Stomach smooth muscle (tissue), 2 donors: ENCODE results near the gene DOP1A.
A peak's percentile ranks its signal among the peaks of the same experiment; 100 is the strongest.

Experiments
- H3K27ac ChIP-seq: one replicate; pipeline ENCODE4 v1.7.0; 2013; ENCODE audit warnings: mild to moderate bottlenecking, low read length, inconsistent platforms
- H3K27me3 ChIP-seq, 2 donors: one replicate each; pipeline ENCODE4 v1.7.0; 2013; ENCODE audit warnings: low read length in 2 of 2; ENCODE audit not compliant: insufficient read depth in 2 of 2, control insufficient read depth in 1 of 2
- H3K36me3 ChIP-seq, 2 donors: one replicate each; pipeline ENCODE4 v1.7.0; 2013; ENCODE audit warnings: low read length in 2 of 2; ENCODE audit not compliant: control insufficient read depth in 2 of 2, insufficient read depth in 2 of 2
- H3K4me1 ChIP-seq: one replicate; pipeline ENCODE4 v1.7.0; 2013; ENCODE audit warnings: low read length; ENCODE audit not compliant: control insufficient read depth, insufficient read depth
- H3K4me3 ChIP-seq, 2 donors: one replicate each; pipeline ENCODE4 v1.7.0; 2013; ENCODE audit warnings: low read length in 2 of 2
- H3K9ac ChIP-seq, 2 donors: one replicate each; pipeline ENCODE4 v1.7.0; 2013; ENCODE audit warnings: low read length in 2 of 2, mild to moderate bottlenecking in 1 of 2
- H3K9me3 ChIP-seq, 2 donors: one replicate each; pipeline ENCODE4 v1.7.0; 2013; ENCODE audit warnings: low read length in 2 of 2; ENCODE audit not compliant: control insufficient read depth in 2 of 2
- donor health status: healthy.
- donor health status: Pancreatic carcinoma.

Gene DOP1A

DNA sequence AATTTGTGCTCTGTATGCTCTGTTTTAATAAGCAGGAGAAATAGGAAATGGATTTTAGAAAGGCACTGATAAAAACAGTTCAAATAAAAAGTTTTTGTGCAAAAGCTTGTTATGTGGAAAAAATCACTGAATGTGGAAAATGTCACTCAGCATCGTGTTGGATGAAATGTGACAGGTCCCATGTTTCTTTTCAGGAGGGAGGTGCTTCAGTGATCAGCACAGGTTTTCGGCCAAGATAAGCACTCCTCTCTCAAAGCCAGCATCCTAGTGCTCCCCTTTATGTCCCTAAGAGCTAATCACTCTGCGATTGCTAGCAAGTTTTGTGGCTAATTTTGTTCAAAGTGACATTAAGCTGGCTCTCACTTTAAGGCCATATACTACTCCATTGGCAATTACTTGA lies 13.8 kb upstream of the DOP1A start:
- Histone ChIP-seq H3K9me3 (no peaks in the 10 kb centered on the region), H3K27me3 (no peaks in the 10 kb centered on the region), H3K36me3 (peaks cover 7 to 8% of the 10 kb centered on the region in 2 donors), H3K9ac (no peak overlapping the region), H3K4me3 (no peak overlapping the region), H3K27ac (no peak overlapping the region), H3K4me1 (no peaks in the 10 kb centered on the region)

DNA sequence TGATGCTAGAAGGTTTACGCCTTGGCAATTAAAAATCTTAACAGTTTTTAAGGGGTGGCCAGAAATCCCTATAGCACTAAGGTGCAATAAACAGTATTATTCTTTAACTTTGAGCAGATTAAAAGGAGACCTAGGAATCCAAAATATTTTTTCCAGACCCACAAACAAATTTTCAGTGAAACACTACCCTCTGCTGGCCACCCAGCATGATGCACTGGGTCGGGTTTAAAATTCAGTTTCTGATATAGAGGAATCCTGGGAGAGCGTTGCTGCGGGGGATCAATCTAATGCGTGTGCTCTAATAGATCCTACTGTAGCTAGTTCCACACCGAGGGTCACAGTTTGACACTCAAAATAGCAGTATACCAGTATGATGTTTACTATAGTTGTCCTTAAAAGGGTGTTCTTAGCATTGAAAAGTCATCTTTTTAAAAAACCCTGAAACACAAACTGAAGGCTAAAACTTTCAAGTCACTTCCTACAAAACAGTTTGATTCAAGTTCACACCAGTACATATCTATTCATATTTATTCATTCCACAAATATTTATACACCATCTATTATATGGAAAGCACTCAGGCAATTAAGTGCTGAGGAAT lies 12.0 kb upstream of the DOP1A start:
- H3K27ac ChIP-seq = no peak overlapping the region
- H3K4me1 ChIP-seq = no peaks in the 10 kb centered on the region
- peak overlapping the region in 1 of 2 donors; percentile 41 for H3K9ac ChIP-seq
- H3K27me3 ChIP-seq = no peaks in the 10 kb centered on the region
- peaks cover 7 to 8% of the 10 kb centered on the region in 2 donors for H3K36me3 ChIP-seq
- H3K4me3 ChIP-seq = no peak overlapping the region
- no peaks in the 10 kb centered on the region for H3K9me3 ChIP-seq

DNA sequence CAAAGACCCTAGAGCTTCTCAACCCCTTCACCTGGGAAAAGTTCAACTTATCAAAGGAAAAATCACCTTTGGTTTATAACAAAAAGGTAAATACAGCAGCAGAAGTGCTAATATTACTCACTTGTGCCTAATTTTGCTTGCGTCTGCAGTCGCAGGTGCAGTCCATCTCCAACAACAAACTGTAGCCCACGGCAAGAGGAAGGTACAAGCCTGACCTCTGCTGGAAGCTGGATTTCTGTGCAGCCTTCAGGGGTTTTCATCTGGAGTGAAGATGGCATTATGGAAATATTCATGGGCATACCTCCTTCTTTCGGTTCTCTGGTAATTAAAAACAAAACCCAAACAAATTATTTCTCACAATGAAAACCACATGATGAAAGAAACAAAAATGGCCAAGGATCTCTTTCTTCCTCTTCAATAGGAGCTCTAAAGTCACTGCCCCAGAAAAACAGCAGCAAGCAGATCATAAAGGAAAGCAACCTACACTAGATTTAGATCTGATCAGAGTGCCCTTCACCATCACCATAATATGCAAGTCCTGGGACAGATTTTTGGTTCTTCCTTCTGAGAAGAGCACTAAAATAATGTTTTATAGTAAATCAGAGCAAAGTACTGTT lies 9.7 kb upstream of the DOP1A start:
- H3K9ac ChIP-seq = no peak overlapping the region
- no peak overlapping the region for H3K4me3 ChIP-seq
- H3K9me3 ChIP-seq = no peaks in the 10 kb centered on the region
- no peak overlapping the region for H3K27ac ChIP-seq
- peaks cover 0 to 4% of the 10 kb centered on the region in 2 donors for H3K36me3 ChIP-seq
- H3K4me1 ChIP-seq = no peaks in the 10 kb centered on the region
- no peaks in the 10 kb centered on the region for H3K27me3 ChIP-seq

DNA sequence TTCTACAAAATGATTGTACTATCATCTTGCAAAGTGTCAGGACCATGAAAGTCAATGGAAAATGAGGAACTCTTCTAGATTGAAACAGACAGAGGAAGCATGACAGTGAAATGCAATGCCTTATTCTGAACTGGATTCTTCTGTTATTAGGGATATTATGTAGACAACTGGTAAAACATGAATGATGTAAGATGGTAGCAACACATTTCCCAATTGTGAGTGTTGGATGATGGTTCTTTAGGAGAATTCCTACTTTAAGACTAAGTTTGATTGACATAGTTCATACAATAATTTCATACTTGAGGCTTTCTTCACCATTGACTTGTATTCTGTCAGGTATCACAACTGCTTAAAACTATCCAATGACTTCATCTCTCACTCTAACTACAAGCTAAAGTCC lies 6.3 kb upstream of the DOP1A start:
- H3K9ac ChIP-seq = no peak overlapping the region
- H3K4me1 ChIP-seq = no peaks in the 10 kb centered on the region
- H3K9me3 ChIP-seq = no peaks in the 10 kb centered on the region
- no peak overlapping the region for H3K4me3 ChIP-seq
- no peak overlapping the region for H3K27ac ChIP-seq
- no peaks in the 10 kb centered on the region for H3K36me3 ChIP-seq
- no peaks in the 10 kb centered on the region for H3K27me3 ChIP-seq

DNA sequence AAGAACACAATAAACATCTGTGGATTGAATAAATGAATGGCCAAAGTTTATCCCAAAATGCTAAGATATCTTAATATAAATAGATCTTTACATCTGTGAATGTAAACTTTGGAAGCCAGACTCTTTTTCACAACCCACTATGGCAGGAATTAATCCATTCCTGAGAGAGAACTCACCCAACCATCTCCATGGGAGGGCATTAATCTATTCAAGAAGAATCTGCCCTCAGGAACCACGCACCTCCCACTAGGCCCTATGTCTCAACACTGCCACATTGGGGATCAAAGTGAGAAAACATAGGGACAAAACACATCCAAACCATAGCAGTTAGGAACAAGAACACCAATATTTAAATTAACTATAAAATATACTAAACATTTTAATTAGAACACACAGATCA lies 5.2 kb upstream of the DOP1A start:
- no peaks in the 10 kb centered on the region for H3K36me3 ChIP-seq

DNA sequence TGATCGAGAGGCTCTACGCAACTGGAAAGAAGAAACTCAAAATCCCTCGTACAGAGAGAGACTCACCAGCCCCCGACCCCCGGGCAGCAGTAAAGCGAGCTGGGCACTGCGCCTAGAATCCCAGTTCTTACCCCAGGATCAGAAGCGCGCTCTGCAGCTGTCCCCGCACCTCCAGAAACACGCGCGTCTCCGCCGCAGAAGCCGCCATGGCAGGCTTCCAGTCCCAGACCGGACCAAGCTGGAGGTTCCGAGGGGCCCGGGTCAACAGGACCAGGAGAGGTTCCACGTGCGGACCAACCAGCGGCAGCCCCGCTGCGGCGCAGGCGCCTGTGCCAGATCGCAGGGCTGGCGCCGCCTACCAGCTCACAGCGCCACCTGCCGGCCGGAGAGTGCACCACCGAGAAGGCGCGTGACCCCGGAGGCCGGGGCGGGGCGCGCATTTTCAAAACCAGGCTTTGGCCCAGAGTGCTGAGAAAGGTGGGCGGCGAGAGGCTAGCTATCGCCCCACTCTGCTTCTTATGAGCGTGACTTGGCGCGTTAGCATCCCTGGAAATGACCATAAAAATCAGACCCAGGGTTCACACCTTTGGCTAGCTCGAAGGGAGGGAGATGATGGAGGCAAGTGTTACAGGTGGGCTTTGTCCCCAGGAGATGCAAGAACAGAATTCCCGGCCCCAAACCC lies 1.8 kb upstream of the DOP1A start, which contains the start of gene UBE3D:
Gene UBE3D (minus strand): TSS at position 331 of the 682 bp plus-strand sequence. CDS start 123 bp downstream, at position 208.
- Histone ChIP-seq H3K9me3 (no peaks in the 10 kb centered on the region), H3K4me3 (peak within 1 kb of the TSS; percentile 60 to 91), H3K4me1 (peaks cover 5% of the 10 kb centered on the region), H3K9ac (peak within 1 kb of the TSS; percentile 47 to 77), H3K27me3 (no peaks in the 10 kb centered on the region), H3K27ac (peak within 1 kb of the TSS; percentile 6), H3K36me3 (no peaks in the 10 kb centered on the region)

More for the DNA sequence above, 5.2 kb upstream of the DOP1A start:
- Histone ChIP-seq H3K27ac (no peak overlapping the region), H3K9ac (no peak overlapping the region), H3K9me3 (no peaks in the 10 kb centered on the region), H3K27me3 (no peaks in the 10 kb centered on the region), H3K4me1 (no peaks in the 10 kb centered on the region), H3K4me3 (no peak overlapping the region)

DNA sequence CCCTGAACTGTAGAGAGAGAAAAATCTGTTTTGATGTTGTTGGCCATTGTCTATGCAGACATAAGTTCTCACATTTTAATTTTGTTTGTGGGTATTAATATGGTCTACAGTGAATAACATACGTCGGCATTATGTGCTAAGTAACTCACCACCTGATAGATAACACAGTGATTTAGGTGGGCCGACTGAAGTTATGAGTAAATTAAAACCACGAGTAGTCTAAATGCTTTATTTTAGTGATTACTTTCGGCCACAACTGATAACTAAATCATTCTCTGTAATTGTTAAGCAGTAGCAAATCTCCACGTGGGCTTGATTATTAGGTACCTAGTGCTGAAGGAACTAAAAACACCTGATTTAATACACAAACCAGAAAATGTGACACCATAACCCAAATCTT lies 1.1 kb downstream of the DOP1A start:
- H3K27ac ChIP-seq = no peak overlapping the region
- peak overlapping the region; percentile 66 to 84 for H3K9ac ChIP-seq
- H3K4me3 ChIP-seq = peak overlapping the region; percentile 74 to 89
- no peaks in the 10 kb centered on the region for H3K36me3 ChIP-seq
- H3K9me3 ChIP-seq = no peaks in the 10 kb centered on the region
- no peaks in the 10 kb centered on the region for H3K27me3 ChIP-seq
- H3K4me1 ChIP-seq = peaks cover 8% of the 10 kb centered on the region

DNA sequence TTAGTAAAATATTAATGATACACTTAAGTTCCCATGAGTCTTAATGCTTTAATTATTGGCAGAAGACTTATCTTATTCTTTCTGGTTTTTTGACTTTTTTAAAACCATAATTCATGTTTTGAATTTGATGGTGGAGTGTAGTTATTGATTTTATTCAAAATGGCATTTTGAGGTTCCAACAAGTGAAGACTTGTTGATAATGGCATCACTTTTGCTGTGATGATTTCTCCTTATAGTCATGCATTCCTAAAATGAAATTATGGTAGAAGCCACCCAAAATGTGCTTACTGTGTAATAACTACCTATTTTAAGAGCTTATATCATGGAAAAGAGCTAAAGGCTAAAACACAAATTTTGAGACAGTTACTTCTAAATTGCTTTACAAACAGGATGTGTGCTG lies 2.2 kb downstream of the DOP1A start:
- no peaks in the 10 kb centered on the region for H3K27me3 ChIP-seq
- H3K9me3 ChIP-seq = no peaks in the 10 kb centered on the region
- H3K9ac ChIP-seq = no peak overlapping the region
- H3K27ac ChIP-seq = no peak overlapping the region
- peaks cover 8% of the 10 kb centered on the region for H3K4me1 ChIP-seq
- H3K4me3 ChIP-seq = no peak overlapping the region
- H3K36me3 ChIP-seq = no peaks in the 10 kb centered on the region

DNA sequence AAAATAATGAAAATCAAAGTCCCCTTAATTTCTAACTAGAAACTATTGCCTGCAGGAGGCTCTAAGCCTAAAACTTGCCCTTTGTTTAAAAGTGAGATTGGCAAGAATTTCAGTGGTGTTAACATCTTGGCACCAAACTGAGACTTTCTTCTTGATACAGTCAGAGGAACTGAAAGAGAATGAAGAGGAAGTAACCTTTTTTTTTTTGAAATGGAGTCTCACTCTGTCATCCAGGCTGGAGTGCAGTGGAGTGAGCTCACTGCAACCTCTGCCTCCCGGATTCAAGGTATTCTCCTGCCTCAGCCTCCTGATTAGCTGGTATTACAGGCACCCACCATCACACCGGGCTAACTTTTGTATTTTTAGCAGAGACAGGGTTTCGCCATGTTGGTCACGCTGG lies 3.6 kb downstream of the DOP1A start:
- Histone ChIP-seq H3K27ac (no peak overlapping the region), H3K4me1 (peaks cover 8% of the 10 kb centered on the region), H3K9ac (no peak overlapping the region)

DNA sequence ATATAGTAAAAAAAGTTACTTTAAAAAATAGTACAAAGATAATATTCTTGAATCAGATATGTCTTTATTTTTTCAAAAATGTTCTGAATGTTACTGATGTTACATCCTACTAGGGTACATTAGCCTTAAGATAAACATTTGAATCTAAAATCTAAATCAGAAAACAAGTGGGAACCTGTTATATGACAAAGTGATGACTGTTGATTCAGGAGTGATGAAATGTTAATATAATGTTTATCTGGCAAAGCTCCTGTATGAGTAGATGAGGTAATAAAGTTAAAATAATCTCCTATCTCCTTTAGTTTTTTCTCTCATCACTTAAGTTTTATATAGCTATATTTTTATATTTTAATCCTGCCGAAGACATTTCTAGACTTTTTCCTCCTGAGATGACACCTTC lies 4.2 kb downstream of the DOP1A start:
- Histone ChIP-seq H3K27ac (no peak overlapping the region), H3K9ac (no peak overlapping the region), H3K4me1 (peaks cover 8% of the 10 kb centered on the region), H3K9me3 (no peaks in the 10 kb centered on the region), H3K27me3 (no peaks in the 10 kb centered on the region), H3K36me3 (no peaks in the 10 kb centered on the region), H3K4me3 (no peak overlapping the region)

More for the DNA sequence above, 3.6 kb downstream of the DOP1A start:
- Histone ChIP-seq H3K4me3 (no peak overlapping the region), H3K36me3 (no peaks in the 10 kb centered on the region), H3K9me3 (no peaks in the 10 kb centered on the region), H3K27me3 (no peaks in the 10 kb centered on the region)

DNA sequence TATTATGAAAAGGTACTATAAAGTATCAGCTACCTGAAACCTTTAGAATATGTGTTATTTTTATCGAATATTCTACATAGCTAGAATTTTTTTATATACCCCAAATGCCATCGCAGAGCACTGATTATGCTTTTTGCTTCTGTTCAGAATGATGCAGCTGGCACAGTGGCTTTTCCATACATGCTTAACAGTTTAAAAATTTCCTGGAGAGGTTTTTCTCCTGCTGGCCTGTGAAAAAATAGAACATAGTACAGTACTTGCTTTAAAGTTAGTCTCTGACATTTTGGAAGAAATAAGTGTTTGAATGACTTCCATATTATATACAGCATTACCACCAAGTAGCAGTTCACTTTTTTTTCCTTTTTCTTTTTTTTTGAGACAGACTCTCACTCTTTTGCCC lies 5.3 kb downstream of the DOP1A start:
- no peaks in the 10 kb centered on the region for H3K36me3 ChIP-seq
- H3K9ac ChIP-seq = no peak overlapping the region

More for the DNA sequence above, 5.3 kb downstream of the DOP1A start:
- H3K4me1 ChIP-seq = peaks cover 8% of the 10 kb centered on the region
- H3K27me3 ChIP-seq = no peaks in the 10 kb centered on the region
- H3K9me3 ChIP-seq = no peaks in the 10 kb centered on the region
- H3K4me3 ChIP-seq = no peak overlapping the region
- no peak overlapping the region for H3K27ac ChIP-seq
